GM12801 (cell line): ENCODE measurements around the gene HINT2.

Experiments
- CTCF ChIP-seq: IDR thresholded peaks from one replicate; pipeline ENCODE4 v1.5.1; 2011; ENCODE audit warnings: control low read depth; ENCODE audit not compliant: insufficient read length; ENCODE audit errors: extremely low read depth

Gene HINT2

DNA sequence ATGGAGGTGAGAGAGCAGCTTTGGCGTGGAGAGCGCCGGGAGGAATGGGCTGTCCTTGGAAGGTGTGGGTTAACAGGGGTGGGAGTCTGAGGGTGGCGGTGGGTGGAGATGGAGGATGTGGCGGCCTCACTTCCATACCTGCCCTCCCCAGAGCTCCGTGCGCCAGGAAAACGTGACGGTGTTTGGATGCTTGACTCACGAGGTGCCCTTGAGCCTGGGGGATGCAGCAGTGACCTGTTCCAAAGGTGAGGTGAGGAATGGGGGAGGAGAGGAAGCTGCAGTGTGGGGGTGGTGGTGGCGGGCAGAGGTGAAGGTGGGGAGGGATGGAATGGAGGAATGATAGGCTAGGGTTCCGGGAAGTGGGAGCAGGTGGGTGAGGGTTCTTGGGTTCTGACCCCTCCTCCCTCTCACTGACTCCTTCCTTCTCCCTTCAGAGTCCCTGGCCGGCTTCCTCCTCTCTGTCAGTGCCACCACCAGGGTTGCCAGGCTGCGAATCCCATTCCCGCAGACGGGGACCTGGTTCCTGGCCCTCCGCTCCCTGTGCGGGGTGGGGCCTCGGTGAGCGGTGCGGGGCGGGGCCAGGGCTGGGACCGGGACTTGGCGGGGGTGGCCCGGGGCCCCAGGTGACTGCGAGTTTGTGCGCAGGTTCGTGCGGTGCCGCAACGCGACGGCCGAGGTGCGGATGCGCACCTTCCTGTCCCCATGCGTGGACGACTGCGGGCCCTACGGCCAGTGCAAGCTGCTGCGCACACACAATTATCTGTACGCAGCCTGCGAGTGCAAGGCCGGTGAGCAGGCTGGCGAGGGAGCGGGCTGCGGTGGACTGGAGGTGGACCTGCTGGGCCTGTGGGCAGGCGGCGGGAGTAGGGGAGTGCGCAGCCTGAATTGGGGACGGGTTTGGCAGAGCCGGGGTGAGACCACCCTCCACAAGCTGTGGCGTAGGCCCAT is 31.3 kb upstream of the HINT2 start:
- TF ChIP-seq CTCF: no peak

DNA sequence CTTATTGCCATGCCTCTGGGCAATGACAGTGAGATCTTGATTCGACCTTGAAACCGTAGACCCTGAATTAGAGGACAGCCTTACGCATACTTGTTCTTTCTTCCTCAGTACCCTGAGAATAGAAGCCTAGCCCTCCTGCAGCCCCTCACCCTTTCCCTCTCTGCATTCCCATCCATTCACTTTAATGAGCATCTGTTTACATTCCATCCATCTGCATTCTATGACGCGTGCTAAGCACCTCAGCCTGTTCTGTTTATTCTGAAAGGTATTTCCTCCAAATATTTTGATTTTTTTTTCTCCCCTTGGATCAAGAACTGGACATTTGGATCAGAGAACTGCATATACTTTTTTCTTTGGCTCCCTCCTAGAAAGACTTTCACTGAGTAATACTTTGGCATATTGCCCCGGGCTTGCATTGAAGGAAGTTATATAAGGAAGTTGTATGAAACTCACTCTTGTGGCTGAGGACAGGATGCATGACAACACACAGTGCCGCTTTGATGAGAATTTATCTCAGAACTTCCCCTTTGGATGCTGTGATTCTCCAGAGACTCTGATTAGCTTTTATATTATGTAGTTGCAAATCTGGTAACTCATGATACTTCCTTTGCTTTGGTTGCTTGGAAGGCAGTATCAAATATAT is 29.9 kb upstream of the HINT2 start:
- TF ChIP-seq CTCF: no peak

- TF ChIP-seq CTCF: no peak
Measured at GRCh38 chr9:35842795-35843194, 28.0 kb upstream of the HINT2 start.

- no peak for TF ChIP-seq CTCF
Measured at GRCh38 chr9:35842020-35842745, 27.3 kb upstream of the HINT2 start.

- TF ChIP-seq CTCF: no peak
Measured at GRCh38 chr9:35841645-35841900, 26.7 kb upstream of the HINT2 start.

- TF ChIP-seq CTCF: no peak
Measured at GRCh38 chr9:35840881-35841644, 26.2 kb upstream of the HINT2 start.

- no peak for TF ChIP-seq CTCF
Measured at GRCh38 chr9:35839926-35840325, 25.1 kb upstream of the HINT2 start.
